Right kidney (tissue), 9 donors: ENCODE measurements around the gene TBX22.
"Not testable (repeated sequence)": the region's sequence is repeated elsewhere in the genome, so short reads cannot be mapped to it uniquely, and the experiment has no call there.

ENCODE experiments used
- DNase-seq: peaks from one replicate; pipeline ENCODE4 v3.0.0-alpha.2; 2016
- long read RNA-seq, 8 donors: transcript quantifications; one replicate each; lab custom pipeline, GENCODE V29; 2026

TBX22 gene, protein sequence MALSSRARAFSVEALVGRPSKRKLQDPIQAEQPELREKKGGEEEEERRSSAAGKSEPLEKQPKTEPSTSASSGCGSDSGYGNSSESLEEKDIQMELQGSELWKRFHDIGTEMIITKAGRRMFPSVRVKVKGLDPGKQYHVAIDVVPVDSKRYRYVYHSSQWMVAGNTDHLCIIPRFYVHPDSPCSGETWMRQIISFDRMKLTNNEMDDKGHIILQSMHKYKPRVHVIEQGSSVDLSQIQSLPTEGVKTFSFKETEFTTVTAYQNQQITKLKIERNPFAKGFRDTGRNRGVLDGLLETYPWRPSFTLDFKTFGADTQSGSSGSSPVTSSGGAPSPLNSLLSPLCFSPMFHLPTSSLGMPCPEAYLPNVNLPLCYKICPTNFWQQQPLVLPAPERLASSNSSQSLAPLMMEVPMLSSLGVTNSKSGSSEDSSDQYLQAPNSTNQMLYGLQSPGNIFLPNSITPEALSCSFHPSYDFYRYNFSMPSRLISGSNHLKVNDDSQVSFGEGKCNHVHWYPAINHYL
- long read RNA-seq, donor 1 = 0 reads
- long read RNA-seq, donor 2 = 0 reads
- long read RNA-seq, donor 3 = 0 reads
- long read RNA-seq, donor 4, partial matches to known transcripts = 0 of 1 reads
- long read RNA-seq, donor 4, other reads (novel, unspliced or antisense) = 0 of 1 reads
- long read RNA-seq, donor 5 = 0 reads
- long read RNA-seq, donor 6 = 0 reads
- long read RNA-seq, donor 7 = 0 reads
- long read RNA-seq, donor 8 = 0 reads

DNA sequence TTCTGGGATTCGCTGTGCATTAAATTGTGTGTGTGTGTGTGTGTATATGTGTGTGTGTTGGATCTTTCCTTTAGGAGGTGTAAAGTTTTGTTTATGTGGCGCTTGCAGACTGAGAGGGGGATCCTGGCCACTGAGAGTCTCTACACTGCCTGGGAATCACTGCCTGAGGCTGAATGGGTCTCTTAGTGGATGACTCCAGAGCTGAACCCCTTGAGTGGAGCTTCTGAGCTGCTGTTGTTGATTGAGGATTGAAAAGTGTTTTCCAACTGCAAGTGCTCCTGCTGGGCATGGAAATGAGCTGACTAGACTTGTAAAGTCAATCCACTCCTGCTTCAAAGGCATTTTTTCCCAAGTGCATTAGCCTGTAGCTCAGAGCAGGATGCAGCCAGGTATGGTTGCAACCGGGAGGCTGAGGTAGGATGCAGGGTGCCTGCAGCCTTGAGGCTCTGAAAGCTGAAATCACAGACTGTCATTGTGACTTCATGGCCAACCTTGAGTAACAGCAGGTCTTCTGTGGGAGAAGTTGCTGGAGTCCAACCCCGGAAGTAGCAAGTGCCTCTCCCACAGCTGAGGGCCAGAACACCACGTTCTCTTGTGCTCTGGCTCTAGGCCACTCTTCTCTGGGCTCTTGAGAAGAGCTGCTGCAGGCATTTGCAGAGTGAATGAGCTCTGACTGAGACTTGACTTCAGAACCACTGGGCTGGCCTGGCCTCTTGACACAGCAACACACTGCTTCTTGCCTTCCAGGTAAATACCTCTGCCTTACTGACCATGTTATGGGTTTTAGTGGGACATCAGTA lies at the start of gene TBX22:
Gene TBX22, plus strand, starts transcription at position 613 of the 800 bp plus-strand sequence. CDS start 7,517 bp downstream, outside the sequence.
- no peak for DNase-seq

DNA sequence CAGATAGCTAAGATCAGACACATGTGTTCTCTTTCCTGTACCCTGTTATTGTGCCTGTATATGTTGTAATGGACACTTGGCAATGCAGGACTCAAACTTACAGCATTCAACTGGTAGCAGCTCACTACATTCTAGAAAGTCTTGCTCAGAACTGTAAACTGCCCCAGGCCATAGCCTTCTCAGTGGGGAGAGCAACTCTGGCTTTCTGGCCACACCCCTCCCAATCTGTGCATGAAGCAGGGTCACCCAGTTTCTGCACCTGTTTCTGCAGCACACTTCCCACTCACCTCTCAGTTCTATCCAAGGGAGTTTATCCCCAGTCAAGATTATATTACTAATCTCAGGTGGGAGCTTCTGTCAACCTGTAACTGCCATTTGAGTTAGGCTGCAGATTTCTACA lies 38.9 kb upstream of the TBX22 start:
- DNase-seq = no peak

DNA sequence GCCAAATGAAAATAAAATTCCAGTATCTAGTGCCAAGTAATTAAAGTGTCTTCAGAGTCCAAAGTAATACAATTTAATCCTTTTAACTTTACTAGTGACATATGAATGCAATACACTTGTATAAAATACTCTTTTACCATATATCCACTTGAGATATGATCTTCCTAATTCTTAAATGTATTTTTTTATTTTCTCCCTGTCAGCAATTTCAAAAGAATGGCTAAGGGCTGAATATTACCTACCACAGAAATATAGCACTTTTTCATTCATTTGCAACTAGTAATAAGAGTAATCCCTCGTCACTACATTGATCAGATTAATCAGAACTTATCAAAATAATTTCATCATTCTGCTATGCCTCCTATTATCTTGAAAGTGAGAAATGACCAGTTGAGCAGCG lies 10.1 kb upstream of the TBX22 start:
- DNase-seq = no peak

DNA sequence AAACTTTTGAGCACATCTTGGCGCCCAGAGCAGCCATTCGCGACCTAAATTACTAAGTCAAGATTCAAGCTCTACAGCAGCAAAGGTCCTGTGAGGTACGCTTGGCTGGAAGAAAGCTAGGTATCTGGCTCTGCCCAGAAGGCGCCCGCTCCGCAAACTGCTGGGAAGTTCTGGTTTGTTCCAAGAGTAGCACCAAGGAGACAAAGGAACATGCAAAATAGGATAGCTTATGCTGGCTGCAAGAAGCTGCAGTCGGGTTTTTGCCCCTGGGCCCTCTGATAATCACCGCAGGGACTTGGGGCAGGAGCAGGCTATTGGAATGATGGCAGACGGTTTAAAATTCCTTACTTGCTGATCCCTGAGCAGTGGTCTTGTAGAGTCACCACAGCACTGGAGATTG lies 3.0 kb upstream of the TBX22 start:
- DNase-seq = no peak

DNA sequence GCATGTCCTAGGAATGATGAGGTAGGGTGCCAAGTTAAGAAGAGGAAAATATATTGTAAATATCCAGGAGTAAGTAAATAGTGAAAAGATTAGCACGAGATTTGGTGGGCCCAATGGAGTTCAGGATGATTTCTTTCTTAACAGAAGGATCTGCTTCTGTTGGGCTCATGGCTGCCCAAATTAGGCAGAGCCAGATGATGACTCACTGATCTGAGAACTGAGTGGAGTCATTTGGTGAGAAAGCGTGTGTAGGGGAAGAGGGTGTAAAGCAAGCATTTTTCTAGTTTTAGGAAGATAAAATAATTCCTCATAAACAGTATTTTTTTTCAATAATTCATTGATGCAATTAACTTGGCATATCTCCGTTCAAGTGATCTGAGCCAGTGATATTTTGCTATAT lies 1.6 kb downstream of the TBX22 start:
- DNase-seq = no peak

DNA sequence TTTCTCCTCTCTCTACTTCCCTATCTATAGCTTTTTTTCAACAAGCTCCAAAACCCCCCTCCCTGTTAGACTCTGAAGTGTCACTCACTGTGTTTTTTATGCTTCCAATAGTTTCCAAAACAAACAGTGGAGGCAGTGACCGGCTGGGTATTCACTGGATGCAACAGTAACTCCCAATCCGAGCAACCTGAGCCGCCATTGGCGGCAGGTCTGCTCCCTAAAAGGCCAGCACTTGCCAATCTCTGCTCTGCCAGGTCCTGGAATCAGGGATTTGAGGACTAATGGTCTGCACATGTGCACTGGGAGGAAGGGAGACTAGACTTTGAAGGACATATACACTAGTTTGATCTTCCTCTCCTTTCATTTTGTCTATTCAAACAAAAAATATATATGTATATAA lies 7.1 kb downstream of the TBX22 start:
- no peak for DNase-seq

DNA sequence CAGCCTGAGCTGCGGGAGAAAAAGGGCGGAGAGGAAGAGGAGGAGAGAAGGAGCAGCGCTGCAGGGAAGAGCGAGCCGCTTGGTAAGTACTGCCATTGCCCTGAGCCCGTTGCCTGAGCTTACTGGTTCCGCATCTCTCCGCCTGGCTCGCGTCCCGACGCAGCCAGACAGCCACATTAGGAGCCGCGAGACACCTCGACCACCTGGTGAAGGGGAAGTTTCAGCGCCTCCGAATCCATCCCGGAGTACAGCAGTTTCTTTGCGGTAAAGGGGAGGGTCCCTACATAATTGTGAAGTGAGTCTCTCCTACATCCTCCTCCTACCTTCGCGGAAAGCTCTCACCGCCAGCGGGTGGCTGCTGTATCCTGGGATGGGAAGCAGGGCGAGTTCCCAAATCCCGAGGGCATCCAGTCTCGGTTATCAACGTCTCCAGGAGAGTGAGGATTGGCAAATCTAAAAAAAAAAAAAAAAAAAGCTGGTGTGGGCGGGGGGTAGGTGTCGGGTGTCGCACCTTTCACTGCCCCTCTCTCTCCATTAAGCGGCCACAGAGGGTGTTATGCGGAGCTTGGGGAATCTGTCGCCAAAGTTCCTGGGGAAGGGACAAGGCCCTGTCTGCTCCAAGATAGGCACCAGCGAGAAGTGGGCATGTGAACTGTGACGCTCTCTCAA lies 7.9 kb downstream of the TBX22 start:
- peak; percentile 45 for DNase-seq

DNA sequence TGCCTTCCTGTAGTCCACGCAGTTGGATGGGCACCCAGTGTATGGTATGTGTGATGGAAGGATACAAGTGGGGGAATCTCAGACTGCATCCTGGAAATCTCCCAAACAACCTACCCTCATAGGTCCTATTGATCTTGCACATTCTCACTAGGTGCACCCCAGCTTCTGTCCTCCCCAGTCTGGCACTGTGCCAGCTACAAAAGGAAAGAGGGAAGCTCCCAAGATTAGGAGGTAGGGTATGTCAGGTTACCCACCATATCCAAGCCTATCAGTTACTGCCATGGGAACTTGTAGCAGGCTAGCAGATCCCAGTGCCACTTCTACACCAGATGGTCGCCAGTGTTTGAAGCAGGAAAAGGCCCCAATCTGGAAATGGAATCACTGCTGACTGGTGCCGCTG lies 11.6 kb downstream of the TBX22 start:
- DNase-seq = no peak

DNA sequence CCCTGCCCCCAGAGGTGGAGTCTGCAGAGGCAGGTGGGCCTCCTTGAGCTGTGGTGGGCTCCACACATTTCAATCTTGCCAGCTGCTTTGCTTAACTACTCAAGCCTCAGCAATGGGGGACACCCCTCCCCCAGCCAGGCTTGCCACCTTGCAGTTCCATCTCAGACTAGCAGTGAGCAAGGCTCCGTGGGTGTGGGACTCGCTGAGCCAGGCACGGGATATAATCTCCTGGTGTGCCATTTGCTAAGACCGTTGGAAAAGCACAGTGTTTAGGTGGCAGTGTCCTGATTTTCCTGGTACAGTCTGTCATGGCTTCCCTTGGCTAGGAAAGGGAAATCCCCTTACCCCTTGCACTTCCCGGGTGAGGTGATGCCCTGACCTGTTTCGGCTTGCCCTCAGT lies 51.6 kb downstream of the TBX22 start:
- not testable (repeated sequence) for DNase-seq

DNA sequence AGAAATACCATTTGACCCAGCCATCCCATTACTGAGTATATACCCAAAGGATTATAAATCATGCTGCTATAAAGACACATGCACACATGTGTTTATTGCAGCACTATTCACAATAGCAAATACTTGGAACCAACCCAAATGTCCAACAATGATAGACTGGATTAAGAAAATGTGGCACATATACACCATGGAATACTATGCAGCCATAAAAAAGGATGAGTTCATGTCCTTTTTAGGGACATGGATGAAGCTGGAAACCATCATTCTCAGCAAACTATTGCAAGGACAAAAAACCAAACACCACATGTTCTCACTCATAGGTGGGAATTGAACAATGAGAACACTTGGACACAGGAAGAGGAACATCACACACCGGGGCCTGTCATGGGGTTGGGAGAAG lies 61.1 kb downstream of the TBX22 start:
- not testable (repeated sequence) for DNase-seq
